Transverse colon (tissue), 4 donors: ENCODE measurements around the gene TARDBP. TPM values are rescaled to one million over a fixed set of nuclear protein-coding genes. Genes with fewer than 3 reads are reported as not detected.
A peak's percentile ranks its signal among the peaks of the same experiment; 100 is the strongest.

Experiments
- DNase-seq: peaks from one replicate; pipeline ENCODE4 v3.0.0-alpha.2; 2019
- H3K27ac ChIP-seq, 4 donors: fragments of 200-600 bp; sonication (generic); 2 replicates each; pipeline ENCODE4 v1.5.1; 2016 to 2018; ENCODE audit warnings: inconsistent platforms in 4 of 4
- H3K27me3 ChIP-seq: fragments of 200-600 bp; sonication (generic); 2 replicates; pipeline ENCODE4 v1.5.1; 2017; ENCODE audit warnings: inconsistent platforms
- H3K36me3 ChIP-seq, 4 donors: fragments of 200-600 bp; sonication (generic); 2 replicates each; pipeline ENCODE4 v1.5.1; 2017 to 2019; ENCODE audit warnings: inconsistent platforms in 4 of 4
- H3K4me1 ChIP-seq, 4 donors: fragments of 200-600 bp; sonication (generic); 2 replicates each; pipeline ENCODE4 v1.5.1; 2017 to 2020; ENCODE audit warnings: inconsistent platforms in 4 of 4
- H3K4me3 ChIP-seq, 4 donors: fragments of 200-600 bp; sonication (generic); 1 replicate in 1 of 4; 2 replicates in 3 of 4; pipeline versions ENCODE4 v1.5.1 to v1.6.1; 2017 to 2019; ENCODE audit warnings: inconsistent platforms in 4 of 4
- H3K9me3 ChIP-seq, 2 donors: fragments of 200-600 bp; sonication (generic); 2 replicates each; pipeline ENCODE4 v1.5.1; 2017 to 2019; ENCODE audit warnings: inconsistent platforms in 2 of 2
- CTCF ChIP-seq, 5 experiments: fragments of 200-600 bp in 3 of 5; fragments of 450-650 bp in 2 of 5; sonication (generic) in 3 of 5; IDR thresholded peaks; 1 replicate in 2 of 5; 2 replicates in 3 of 5; pipeline ENCODE4 v1.5.1; 2016 to 2017; ENCODE audit warnings: antibody characterized with exemption in 5 of 5, inconsistent platforms in 3 of 5, mild to moderate bottlenecking in 2 of 5, moderate library complexity in 1 of 5
- EP300 ChIP-seq: sonication (generic); formaldehyde crosslinking; IDR thresholded peaks from one replicate; pipeline ENCODE4 v1.6.1; 2017; ENCODE audit warnings: antibody characterized with exemption, low read depth
- POLR2A ChIP-seq: fragments of 450-650 bp; IDR thresholded peaks from one replicate; pipeline ENCODE4 v1.6.1; 2016; ENCODE audit warnings: antibody characterized with exemption, mild to moderate bottlenecking, moderate library complexity
- POLR2AphosphoS5 ChIP-seq, 3 donors: sonication (generic); formaldehyde crosslinking; IDR thresholded peaks; one replicate each; pipeline ENCODE4 v1.6.1; 2016; ENCODE audit warnings: antibody characterized with exemption in 3 of 3
- WGBS, 2 donors: methylation state at CpG; one replicate each; pipeline ENCODE4 v1.1.5; 2018; ENCODE audit warnings: low coverage in 1 of 2; 5-methylcytosine and 5-hydroxymethylcytosine counted together
- in situ Hi-C, 4 donors: fragments of 200-750 bp; cut with MboI; loops; one replicate each; pipeline versions ENCODE4 v1.15.0 to v1.15.1; 2017; ENCODE audit warnings: low sequenced_read_pairs in 3 of 4, low pct_ligation_motif_present in 1 of 4, low pct_unique_long_range_greater_than_20kb in 1 of 4
- intact Hi-C: fragments of 100-400 bp; cut with DNase I; formaldehyde crosslinking; loops from one replicate; pipeline ENCODE4 v1.15.1; 2023; ENCODE audit warnings: low total_unique reads
- total RNA-seq, 4 donors: library from RNA; depleted of rRNA; stranded (reverse); fragments of >200 nt; gene quantifications; one replicate each; pipeline ENCODE4 v1.1.0, GENCODE V29; 2016

The TARDBP gene
- total RNA-seq, 4 donors from 2014 or later = 112 to 278 (median 190) TPM

DNA sequence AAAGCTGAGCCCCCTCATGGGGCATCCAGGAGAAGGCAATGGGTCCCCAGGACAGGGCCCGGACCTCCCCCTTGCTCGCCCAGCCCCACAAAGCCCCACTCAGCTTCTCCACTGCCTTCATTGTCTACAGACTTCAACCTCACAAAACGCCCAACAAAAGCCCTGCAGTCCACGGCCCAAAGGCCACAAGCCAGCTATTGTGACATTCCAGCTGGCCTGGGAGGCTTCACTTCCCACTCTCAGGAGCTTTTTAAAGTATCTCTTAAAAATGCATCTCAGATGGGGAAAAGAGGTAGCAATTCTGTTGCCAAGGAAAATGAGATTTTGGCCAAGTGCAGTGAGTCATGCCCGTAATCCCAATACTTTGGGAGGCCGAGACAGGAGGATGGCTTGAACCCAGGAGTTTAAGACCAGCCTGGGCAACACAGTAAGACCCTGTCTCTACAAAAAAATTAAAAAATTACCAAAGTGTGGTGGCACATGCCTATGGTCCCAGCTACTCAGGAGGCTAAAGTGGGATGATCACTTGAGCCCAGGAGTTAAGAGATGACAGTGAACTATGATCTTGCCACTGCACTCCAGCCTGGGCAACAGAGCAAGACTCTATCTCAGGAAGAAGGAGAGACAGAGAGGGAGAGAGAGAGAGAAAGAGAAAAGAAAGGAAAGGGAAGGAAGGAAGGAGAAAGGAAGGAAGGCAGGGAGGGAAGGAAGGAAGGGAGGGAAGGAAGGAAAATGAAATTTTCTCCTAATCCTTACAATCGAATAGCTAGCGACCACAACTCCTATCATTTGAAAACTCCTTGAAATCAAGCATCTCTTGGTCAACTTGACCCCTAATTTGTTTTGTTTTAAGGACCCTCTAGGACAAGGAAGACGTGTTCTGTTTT lies 31.4 kb upstream of the TARDBP start:
- TF ChIP-seq CTCF (IDR thresholded peaks at IDR 0.05) (no peak), POLR2AphosphoS5 (IDR thresholded peaks at IDR 0.05) (no peak), POLR2A (no peak), EP300 (no peak)
- H3K9me3 ChIP-seq = no peaks in the 10 kb centered on the region
- H3K27ac ChIP-seq = peak overlapping the region; percentile 65 to 77 (median 74)
- no peaks in the 10 kb centered on the region for H3K36me3 ChIP-seq
- intact Hi-C loops (no loop called here), in situ Hi-C loops (no loop called here)
- WGBS, 2 donors = 64 to 79% methylated on average over 4 to 9 of the region's 9 CpGs
- H3K27me3 ChIP-seq = peaks cover 3% of the 10 kb centered on the region
- no peak for DNase-seq
- peaks cover 7 to 24% (median 21%) of the 10 kb centered on the region in 4 donors for H3K4me1 ChIP-seq
- H3K4me3 ChIP-seq = peak overlapping the region in 1 of 4 donors; percentile 27

DNA sequence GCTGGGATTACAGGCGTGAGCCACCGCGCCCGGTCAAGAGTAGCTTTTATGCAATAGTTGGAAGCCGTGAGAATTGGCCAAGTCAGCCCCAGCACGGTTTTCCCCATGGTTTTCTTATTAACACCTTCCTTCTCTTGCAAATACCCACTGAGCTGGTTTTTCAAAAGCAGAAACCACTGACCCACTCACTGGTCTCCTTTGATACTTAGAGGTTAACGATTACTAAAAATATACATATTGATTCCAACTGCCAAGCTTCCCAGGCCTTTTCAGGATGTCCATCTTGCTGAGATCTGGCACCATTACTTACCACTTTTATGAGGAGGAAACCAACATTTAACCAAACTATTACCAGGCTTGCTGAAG lies 25.9 kb upstream of the TARDBP start:
- 48 to 83% methylated on average over 3 to 7 of the region's 7 CpGs for WGBS, 2 donors
- Histone ChIP-seq H3K4me1 (no peaks in the 10 kb centered on the region), H3K9me3 (no peaks in the 10 kb centered on the region), H3K27ac (no peak overlapping the region), H3K4me3 (no peak overlapping the region), H3K36me3 (no peaks in the 10 kb centered on the region), H3K27me3 (peaks cover 3% of the 10 kb centered on the region)
- in situ Hi-C loops = no loop called here
- no peak for DNase-seq
- intact Hi-C loops = no loop called here
- TF ChIP-seq POLR2A (no peak), EP300 (no peak), CTCF (IDR thresholded peaks at IDR 0.05) (no peak), POLR2AphosphoS5 (IDR thresholded peaks at IDR 0.05) (no peak)

DNA sequence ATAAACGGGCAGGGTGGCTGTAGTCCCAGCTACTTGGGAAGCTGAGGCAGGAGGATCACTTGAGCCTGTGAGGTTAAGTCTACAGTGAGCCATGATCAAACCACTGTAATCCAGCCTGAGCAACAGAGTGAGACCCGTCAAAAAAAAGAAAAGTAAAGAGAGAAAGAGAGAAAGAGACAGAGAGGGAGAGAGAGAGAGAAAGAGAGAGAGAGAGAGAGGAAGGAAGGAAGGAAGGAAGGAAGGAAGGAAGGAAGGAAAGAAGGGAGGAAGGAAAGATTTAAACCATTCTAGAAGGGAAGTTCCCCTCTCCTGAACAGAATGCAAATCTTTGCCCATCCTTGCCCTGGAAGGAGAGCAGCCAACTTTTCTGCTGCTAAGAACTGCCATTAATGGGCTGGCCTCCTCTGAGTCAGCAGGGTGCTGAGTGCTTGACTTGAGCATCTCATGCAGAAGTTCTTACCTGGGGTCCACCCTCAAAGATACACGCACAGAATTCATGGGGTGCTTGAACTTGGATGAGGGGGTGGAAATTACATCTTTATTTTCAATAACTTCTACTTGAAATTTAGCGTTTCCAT lies 24.5 kb upstream of the TARDBP start:
- WGBS, 2 donors = 72 to 79% methylated on average over 2 to 4 of the region's 4 CpGs
- intact Hi-C loops = no loop called here
- H3K4me3 ChIP-seq = no peak overlapping the region

More for the DNA sequence above, 24.5 kb upstream of the TARDBP start:
- Histone ChIP-seq H3K9me3 (no peaks in the 10 kb centered on the region), H3K4me1 (no peaks in the 10 kb centered on the region), H3K36me3 (no peaks in the 10 kb centered on the region), H3K27ac (no peak overlapping the region), H3K27me3 (no peaks in the 10 kb centered on the region)
- in situ Hi-C loops = no loop called here
- no peak for TF ChIP-seq POLR2AphosphoS5 (IDR thresholded peaks at IDR 0.05)
- TF ChIP-seq CTCF (IDR thresholded peaks at IDR 0.05) = no peak
- TF ChIP-seq EP300 = no peak
- no peak for TF ChIP-seq POLR2A
- no peak for DNase-seq
